ENCODE measurements around the gene DCP1B. TPM values are rescaled to one million over a fixed set of nuclear protein-coding genes. Genes with fewer than 3 reads are reported as not detected.

Gene DCP1B
- total RNA-seq, 1 donor from 2014 or later, result 14.4 TPM

DNA sequence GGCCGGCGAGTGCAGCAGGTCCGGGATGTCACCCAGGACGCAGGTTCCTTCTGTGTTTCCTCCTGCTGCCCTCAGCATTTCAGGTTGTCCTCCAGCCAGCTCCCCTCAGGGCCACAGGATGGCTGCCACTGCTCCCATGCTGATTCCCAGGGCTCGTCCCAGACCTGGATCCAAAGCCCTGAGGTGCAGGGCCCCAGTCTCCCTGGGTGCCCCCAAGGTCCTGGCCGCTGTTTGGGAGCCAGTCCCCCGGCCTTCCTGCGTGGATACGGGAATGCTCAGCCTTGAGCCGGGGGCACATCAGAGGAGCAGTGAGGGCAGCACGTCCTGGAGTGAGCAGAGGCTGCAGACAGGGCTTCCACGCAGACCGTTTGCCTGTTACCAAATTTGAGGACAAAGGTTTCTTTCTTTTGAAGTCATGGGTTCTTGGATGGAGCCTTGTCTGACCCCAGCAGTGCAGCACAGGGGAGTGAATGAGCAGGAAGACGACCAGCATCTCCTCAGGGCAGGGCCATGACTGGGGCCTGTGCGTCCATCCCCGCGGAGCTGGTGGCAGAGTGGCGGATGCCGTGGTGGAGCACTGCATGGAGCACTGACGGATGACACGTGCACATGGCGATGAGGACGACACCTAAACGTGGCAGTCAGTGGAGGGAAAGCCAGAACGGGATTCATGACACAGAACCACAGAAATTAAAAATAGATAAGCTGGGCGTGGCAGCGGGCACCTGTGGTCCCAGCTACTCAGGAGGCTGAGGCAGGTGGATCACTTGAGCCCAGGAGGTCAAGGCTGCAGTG, 73.3 kb downstream of the DCP1B start:
- Mint-ChIP-seq H3K4me1 (ENCODE audit: unreplicated experiment) (peaks cover 26% of the 10 kb centered on the region), H3K36me3 (ENCODE audit: unreplicated experiment) (no peaks in the 10 kb centered on the region), H3K9me3 (ENCODE audit: unreplicated experiment) (no peaks in the 10 kb centered on the region), H3K4me3 (ENCODE audit: unreplicated experiment) (no peak overlapping the region), H3K27me3 (ENCODE audit: unreplicated experiment) (peaks cover 22% of the 10 kb centered on the region), H3K27ac (ENCODE audit: unreplicated experiment) (no peak overlapping the region)
- no peak for DNase-seq (ENCODE audit: extremely low spot score, unreplicated experiment)
- TF ChIP-seq, protein P1, sequence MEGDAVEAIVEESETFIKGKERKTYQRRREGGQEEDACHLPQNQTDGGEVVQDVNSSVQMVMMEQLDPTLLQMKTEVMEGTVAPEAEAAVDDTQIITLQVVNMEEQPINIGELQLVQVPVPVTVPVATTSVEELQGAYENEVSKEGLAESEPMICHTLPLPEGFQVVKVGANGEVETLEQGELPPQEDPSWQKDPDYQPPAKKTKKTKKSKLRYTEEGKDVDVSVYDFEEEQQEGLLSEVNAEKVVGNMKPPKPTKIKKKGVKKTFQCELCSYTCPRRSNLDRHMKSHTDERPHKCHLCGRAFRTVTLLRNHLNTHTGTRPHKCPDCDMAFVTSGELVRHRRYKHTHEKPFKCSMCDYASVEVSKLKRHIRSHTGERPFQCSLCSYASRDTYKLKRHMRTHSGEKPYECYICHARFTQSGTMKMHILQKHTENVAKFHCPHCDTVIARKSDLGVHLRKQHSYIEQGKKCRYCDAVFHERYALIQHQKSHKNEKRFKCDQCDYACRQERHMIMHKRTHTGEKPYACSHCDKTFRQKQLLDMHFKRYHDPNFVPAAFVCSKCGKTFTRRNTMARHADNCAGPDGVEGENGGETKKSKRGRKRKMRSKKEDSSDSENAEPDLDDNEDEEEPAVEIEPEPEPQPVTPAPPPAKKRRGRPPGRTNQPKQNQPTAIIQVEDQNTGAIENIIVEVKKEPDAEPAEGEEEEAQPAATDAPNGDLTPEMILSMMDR (IDR thresholded peaks at IDR 0.05), result no peak

DNA sequence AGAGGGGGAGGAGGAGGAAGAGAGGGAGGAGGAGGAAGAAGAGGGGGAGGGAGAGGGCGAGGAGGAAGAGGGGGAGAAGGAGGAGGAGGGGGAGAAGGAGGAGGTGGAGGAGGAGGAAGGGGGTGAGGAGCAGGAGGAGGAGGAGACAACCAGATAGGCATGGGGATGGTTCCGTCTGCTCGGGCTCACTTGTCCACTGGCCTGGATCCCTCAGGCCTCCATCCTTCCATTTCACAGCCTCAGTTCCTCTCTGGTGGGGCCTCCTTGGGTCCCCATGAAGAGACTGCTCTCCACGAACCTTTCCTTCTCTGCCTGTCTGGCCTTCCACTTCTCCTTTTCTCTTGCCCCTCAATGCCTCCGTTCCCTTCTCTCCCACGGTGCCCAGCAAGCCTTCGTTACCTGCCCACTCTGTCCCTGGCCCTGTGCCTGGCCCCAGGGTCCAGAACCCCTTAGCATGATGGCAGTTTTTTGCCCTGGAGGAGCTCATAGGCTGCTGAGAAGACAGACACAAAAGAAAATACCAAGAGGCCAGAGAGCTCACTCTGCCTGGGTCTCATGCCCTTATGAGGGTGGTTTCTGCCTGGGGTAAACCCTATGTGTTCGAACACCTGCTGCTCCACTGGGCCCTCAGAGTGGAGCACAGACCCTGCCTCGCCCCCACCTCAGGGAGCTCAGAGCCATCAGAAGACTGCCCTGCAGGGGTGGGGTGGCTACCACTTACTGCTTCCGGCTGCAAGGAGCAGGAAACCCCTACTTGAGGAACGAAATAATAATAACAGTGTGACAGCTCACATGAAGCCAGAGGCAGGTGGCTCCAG, 74.1 kb downstream of the DCP1B start:
- DNase-seq (ENCODE audit: extremely low spot score, unreplicated experiment), result no peak
- no peak overlapping the region for H3K4me3 Mint-ChIP-seq (ENCODE audit: unreplicated experiment)
- H3K36me3 Mint-ChIP-seq (ENCODE audit: unreplicated experiment), result no peaks in the 10 kb centered on the region
- peaks cover 26% of the 10 kb centered on the region for H3K27me3 Mint-ChIP-seq (ENCODE audit: unreplicated experiment)
- TF ChIP-seq, protein P1 (IDR thresholded peaks at IDR 0.05), result no peak
- H3K4me1 Mint-ChIP-seq (ENCODE audit: unreplicated experiment), result peaks cover 24% of the 10 kb centered on the region
- no peaks in the 10 kb centered on the region for H3K9me3 Mint-ChIP-seq (ENCODE audit: unreplicated experiment)
- H3K27ac Mint-ChIP-seq (ENCODE audit: unreplicated experiment), result no peak overlapping the region

DNA sequence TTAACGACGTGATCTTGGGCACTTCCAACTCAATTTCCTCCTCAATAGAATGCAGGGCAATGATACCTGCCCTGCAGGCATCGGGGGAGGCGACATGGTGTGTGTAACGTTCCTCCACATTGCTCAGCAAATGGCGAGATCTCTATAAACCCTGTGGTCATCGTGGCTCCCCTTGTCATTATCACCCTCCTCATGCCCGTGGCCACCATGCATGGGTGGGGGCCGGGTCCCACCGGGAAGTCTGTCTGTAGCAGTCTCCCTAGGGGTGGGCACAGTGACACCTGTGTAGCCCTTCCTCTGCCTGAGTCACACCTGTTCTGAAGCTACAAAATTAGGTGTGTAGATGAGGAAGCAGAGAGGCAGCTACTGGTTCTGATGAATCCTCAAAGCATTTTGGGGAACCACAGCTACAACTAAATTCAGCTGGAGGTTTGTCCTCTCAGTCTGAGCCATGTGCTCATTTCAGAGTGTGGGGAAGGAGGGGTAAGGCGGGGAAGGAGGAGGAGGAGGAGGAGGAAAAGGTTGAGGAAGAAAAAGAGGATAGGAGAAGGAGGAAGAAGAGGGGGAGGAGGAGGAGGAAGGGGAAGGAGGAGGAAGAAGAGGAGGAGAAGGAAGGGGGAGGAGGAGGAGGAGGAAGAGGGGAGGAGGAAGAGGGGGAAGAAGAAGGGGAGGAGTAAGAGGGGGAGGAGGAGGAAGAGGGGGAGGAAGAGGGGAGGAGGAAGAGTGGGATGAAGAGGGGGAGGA, 74.8 kb downstream of the DCP1B start:
- peaks cover 34% of the 10 kb centered on the region for H3K27me3 Mint-ChIP-seq (ENCODE audit: unreplicated experiment)
- peak; percentile 68 for DNase-seq (ENCODE audit: extremely low spot score, unreplicated experiment)
- H3K27ac Mint-ChIP-seq (ENCODE audit: unreplicated experiment), result no peak overlapping the region

DNA sequence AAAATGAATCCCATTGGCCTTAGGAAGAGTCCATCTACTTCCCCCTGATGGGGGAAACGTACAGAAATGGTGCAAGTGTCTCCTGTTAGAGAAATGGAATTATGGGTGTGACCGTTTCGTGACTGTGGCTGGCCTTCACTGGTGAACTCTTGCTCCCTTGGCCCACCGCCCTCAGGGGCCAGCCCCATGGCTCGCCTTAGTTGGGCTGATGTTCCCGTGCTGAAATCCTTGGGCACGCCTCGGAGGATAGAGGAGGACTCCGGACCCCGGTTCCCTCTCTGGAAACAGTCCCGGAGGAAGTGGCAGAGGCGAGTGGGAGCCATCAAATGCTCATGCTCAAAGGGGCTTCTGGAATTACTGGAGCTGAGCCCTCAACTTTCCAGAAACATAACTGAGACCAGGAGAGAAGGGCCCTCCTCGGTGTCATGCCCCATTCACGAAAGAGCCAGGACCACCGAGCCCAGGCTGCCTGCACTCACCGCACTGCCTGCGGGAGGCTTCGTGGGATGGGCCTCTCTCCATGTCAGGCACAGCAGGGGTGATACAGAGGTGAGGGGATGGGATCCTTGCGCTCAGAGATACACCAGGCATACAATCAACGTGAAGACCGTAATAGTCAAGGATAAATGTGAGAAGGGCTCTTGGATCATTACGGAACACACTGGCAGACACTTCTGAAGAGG, 75.7 kb downstream of the DCP1B start:
- DNase-seq (ENCODE audit: extremely low spot score, unreplicated experiment), result peak; percentile 76
- Mint-ChIP-seq H3K4me1 (ENCODE audit: unreplicated experiment) (peaks cover 30% of the 10 kb centered on the region), H3K9me3 (ENCODE audit: unreplicated experiment) (no peaks in the 10 kb centered on the region), H3K27me3 (ENCODE audit: unreplicated experiment) (peaks cover 38% of the 10 kb centered on the region), H3K36me3 (ENCODE audit: unreplicated experiment) (no peaks in the 10 kb centered on the region), H3K27ac (ENCODE audit: unreplicated experiment) (no peak overlapping the region), H3K4me3 (ENCODE audit: unreplicated experiment) (no peak overlapping the region)
- TF ChIP-seq, protein P1 (IDR thresholded peaks at IDR 0.05), result no peak

More for the DNA sequence above, 74.8 kb downstream of the DCP1B start:
- no peaks in the 10 kb centered on the region for H3K36me3 Mint-ChIP-seq (ENCODE audit: unreplicated experiment)
- TF ChIP-seq, protein P1 (IDR thresholded peaks at IDR 0.05), result no peak
- no peak overlapping the region for H3K4me3 Mint-ChIP-seq (ENCODE audit: unreplicated experiment)
- peaks cover 32% of the 10 kb centered on the region for H3K4me1 Mint-ChIP-seq (ENCODE audit: unreplicated experiment)
- H3K9me3 Mint-ChIP-seq (ENCODE audit: unreplicated experiment), result no peaks in the 10 kb centered on the region

Data from osteocyte (in vitro differentiated cells).